GM20000 (cell line): ENCODE measurements around the gene GRHL1.

Experiments
- DNase-seq: peaks from one replicate; pipeline ENCODE4 v3.0.0; 2012; ENCODE audit warnings: low spot score
- TF ChIP-seq, protein P1 (sequence below): IDR thresholded peaks from 2 replicates; pipeline ENCODE4 v1.5.1; 2012; ENCODE audit warnings: mild to moderate bottlenecking, control low read depth; ENCODE audit errors: extremely low read depth, missing control alignments

Gene GRHL1

DNA sequence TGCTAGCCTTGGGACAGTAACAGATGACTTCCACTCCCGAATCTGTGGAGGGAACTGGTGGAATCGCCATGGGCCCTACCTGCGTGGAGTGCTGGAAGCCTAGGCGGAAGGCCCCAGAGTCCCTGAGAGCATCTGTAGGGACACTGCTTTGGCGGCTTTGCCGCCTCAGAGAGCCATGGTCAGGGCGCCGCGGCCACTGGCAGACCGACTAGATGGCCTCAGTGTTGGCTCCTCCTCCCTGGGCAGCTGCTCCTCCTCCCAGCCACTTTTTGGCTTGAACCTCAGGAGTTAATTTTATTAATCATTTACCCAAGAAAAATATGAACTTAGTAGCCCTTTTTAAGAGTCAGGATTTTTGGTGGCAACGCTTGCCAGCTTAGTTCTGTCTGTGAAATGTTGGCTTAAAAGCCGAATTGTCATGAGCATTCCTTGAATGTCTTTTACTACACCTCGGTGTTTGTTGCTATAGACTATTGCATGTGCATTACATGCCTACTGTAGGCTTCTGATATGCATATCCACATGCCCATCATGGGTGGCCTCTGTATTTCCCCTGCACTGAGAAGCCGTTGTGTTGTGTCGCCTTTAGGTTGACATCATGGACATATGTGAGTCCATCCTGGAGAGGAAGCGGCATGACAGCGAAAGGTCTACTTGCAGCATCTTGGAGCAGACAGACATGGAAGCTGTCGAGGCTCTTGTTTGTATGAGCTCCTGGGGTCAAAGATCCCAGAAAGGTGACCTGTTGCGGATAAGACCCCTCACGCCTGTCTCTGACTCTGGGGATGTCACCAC is 94.3 kb downstream of the GRHL1 start:
- no peak for DNase-seq
- TF ChIP-seq, protein P1, sequence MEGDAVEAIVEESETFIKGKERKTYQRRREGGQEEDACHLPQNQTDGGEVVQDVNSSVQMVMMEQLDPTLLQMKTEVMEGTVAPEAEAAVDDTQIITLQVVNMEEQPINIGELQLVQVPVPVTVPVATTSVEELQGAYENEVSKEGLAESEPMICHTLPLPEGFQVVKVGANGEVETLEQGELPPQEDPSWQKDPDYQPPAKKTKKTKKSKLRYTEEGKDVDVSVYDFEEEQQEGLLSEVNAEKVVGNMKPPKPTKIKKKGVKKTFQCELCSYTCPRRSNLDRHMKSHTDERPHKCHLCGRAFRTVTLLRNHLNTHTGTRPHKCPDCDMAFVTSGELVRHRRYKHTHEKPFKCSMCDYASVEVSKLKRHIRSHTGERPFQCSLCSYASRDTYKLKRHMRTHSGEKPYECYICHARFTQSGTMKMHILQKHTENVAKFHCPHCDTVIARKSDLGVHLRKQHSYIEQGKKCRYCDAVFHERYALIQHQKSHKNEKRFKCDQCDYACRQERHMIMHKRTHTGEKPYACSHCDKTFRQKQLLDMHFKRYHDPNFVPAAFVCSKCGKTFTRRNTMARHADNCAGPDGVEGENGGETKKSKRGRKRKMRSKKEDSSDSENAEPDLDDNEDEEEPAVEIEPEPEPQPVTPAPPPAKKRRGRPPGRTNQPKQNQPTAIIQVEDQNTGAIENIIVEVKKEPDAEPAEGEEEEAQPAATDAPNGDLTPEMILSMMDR = no peak

DNA sequence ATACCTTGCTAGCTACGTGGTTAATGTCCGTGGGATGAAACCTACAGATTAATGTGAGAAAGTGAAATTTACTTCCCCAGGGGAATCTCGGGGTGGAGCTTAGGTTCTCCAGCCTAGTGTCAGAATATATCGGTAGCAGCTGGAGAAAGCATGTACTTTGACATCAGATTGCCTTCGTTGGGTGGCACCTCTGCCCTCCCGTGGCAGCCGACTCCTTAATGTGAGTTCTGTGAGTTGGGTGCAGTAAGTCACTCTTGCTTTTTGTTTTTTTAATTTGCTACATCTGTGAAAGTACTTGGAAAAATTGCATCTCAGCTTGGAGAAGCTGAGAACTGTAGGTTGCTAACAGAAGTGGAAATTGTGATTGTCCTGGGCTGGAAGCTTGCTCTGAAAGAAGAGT is 95.4 kb downstream of the GRHL1 start:
- TF ChIP-seq, protein P1 = no peak
- DNase-seq = no peak

- TF ChIP-seq, protein P1 = no peak
- DNase-seq = no peak
Measured at GRCh38 chr2:10047616-10048500, 96.4 kb downstream of the GRHL1 start.

- TF ChIP-seq, protein P1 = peak; percentile 16
- peak; percentile 69 for DNase-seq
Measured at GRCh38 chr2:10048501-10049171, 97.1 kb downstream of the GRHL1 start.
